Panc1 (cell line): ENCODE results near the gene FMO1. TPM values are rescaled to one million over a fixed set of nuclear protein-coding genes. Genes with fewer than 3 reads are reported as not detected.

Experiments
- ATAC-seq: fragments of 200-7000 bp; cut with Tn5 transposase; 2 replicates; pipeline ENCODE4 v1.9.1; 2020; ENCODE audit warnings: mild to moderate bottlenecking, moderate library complexity
- BruUV-seq: library from RNA; stranded (reverse); fragments of 400-500 nt; replicated peaks from 2 replicates; lab custom pipeline; 2021; lab: Mats Ljungman, UMichigan
- CTCF ChIA-PET: fragments of 300-600 bp; sonication (Branson Sonifier 250); formaldehyde crosslinking; loops from one replicate; lab custom pipeline; 2022; ENCODE audit warnings: antibody characterized with exemption; lab: Charles Lee
- POLR2A ChIA-PET: fragments of 300-600 bp; sonication (Branson Sonifier 250); formaldehyde crosslinking; loops from one replicate; lab custom pipeline; 2022; ENCODE audit warnings: antibody characterized with exemption; lab: Charles Lee
- DNase-seq: peaks from one replicate; pipeline ENCODE4 v3.0.0-alpha.2; 2010; ENCODE audit warnings: low read depth, low spot score
- H3K27ac ChIP-seq: 2 replicates; pipeline ENCODE4 v1.5.1; 2011; ENCODE audit warnings: mild to moderate bottlenecking, low read length, inconsistent platforms
- H3K27me3 ChIP-seq: fragments of 200-500 bp; sonication (Bioruptor generic); 2 replicates; pipeline ENCODE4 v1.6.0; 2014; ENCODE audit warnings: low read length, inconsistent platforms; ENCODE audit not compliant: control insufficient read depth, insufficient read depth
- H3K36me3 ChIP-seq: fragments of 200-500 bp; sonication (Bioruptor generic); 2 replicates; pipeline ENCODE4 v1.5.1; 2014; ENCODE audit warnings: inconsistent platforms, mild to moderate bottlenecking, low read length, moderate library complexity; ENCODE audit not compliant: control insufficient read depth, insufficient read depth
- H3K4me1 ChIP-seq: 2 replicates; pipeline ENCODE4 v1.5.1; 2011; ENCODE audit warnings: inconsistent platforms, mild to moderate bottlenecking, low read length, moderate library complexity; ENCODE audit not compliant: control insufficient read depth, insufficient read depth
- H3K4me3 ChIP-seq, 2 experiments: 2 replicates each; pipeline ENCODE4 v1.5.1; 2011 to 2012; ENCODE audit warnings: low read depth in 2 of 2, low read length in 2 of 2, mild to moderate bottlenecking in 2 of 2, inconsistent platforms in 1 of 2, moderate library complexity in 1 of 2
- H3K9me3 ChIP-seq: fragments of 200-500 bp; sonication (Bioruptor generic); 2 replicates; pipeline ENCODE4 v1.5.1; 2014; ENCODE audit warnings: low read depth, mild to moderate bottlenecking, inconsistent platforms, low read length, moderate library complexity; ENCODE audit not compliant: control insufficient read depth, insufficient read depth
- POLR2AphosphoS5 ChIP-seq: IDR thresholded peaks from 2 replicates; pipeline ENCODE4 v1.6.1; 2012; ENCODE audit warnings: mild to moderate bottlenecking, low read depth, low read length, moderate library complexity
- SIN3A ChIP-seq: IDR thresholded peaks from 2 replicates; pipeline ENCODE4 v1.6.1; 2012; ENCODE audit warnings: low read depth, mild to moderate bottlenecking, low read length, moderate library complexity, borderline replicate concordance; ENCODE audit not compliant: insufficient read depth
- TCF7L2 ChIP-seq: IDR thresholded peaks from 2 replicates; pipeline ENCODE4 v1.6.1; 2011; ENCODE audit warnings: mild to moderate bottlenecking, low read depth, low read length, inconsistent platforms
- in situ Hi-C: cut with HindIII; loops from 2 replicates; pipeline ENCODE4 v1.10.0; 2016; ENCODE audit warnings: low sequenced_read_pairs, low pct_unique_long_range_greater_than_20kb
- intact Hi-C: fragments of 100-400 bp; cut with micrococcal nuclease; formaldehyde crosslinking; loops from one replicate; pipeline ENCODE4 v1.10.0; 2022; ENCODE audit not compliant: unreplicated experiment
- total RNA-seq: library from RNA; stranded (reverse); gene quantifications from one replicate; pipeline ENCODE4 v1.2.1, GENCODE V29; 2021; ENCODE audit not compliant: unreplicated experiment
- TF ChIP-seq, protein P1 (sequence below): fragments of 450-650 bp; IDR thresholded peaks from 2 replicates; pipeline ENCODE4 v1.5.1; 2017; ENCODE audit warnings: mild to moderate bottlenecking
- TF ChIP-seq, protein P2 (sequence below), 2 experiments: IDR thresholded peaks; 2 replicates each; pipeline ENCODE4 v1.6.1; 2011 to 2012; ENCODE audit warnings: low read depth in 2 of 2, control low read depth in 1 of 2, low read length in 1 of 2, mild to moderate bottlenecking in 1 of 2, moderate library complexity in 1 of 2; ENCODE audit not compliant: insufficient read depth in 1 of 2

Gene FMO1
- total RNA-seq, 1 experiment from 2014 or later: not detected

DNA sequence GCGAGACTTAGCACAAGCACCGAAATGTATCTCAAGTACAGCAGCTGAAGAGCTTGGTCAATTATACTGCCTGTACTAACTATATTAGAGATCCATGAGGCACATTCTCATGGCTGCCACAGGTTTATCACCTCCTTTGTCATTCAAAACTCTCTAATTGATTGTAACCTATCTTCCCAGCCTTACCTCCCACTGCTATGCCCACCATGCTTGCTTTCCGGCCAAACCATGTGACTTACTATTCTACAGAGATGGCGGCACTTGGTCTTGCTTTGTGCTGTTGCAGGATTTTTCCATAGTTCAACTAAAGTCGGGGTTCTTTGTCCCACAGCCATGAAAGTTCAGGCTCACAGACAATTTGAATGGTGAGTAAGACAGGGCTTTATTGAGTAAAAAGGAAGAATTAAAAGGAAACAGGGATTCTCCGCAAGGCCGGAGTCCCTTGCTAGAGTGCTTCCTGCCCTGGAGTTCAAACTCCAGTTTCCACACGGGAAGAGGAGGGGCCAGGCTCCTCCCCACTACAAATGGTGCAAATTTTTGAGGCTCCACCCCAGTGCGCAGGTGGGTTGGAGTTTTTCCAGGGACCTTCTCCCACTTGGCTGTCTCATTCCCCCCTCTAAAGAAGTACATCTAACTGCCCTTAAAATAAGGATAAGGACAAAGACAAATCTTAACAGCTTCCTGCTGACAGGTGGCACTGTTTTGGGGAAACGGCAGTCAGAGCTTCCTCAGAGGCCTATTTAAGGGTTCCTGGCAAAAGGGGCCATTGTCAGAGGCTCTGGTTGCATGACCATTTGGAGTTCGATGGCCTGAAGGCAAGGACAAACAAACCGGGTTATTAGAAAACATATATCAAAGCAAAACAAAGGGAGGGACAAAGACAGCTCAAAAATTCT, 34.5 kb upstream of the FMO1 start:
- TF ChIP-seq SIN3A: no peak
- TF ChIP-seq, protein P1, sequence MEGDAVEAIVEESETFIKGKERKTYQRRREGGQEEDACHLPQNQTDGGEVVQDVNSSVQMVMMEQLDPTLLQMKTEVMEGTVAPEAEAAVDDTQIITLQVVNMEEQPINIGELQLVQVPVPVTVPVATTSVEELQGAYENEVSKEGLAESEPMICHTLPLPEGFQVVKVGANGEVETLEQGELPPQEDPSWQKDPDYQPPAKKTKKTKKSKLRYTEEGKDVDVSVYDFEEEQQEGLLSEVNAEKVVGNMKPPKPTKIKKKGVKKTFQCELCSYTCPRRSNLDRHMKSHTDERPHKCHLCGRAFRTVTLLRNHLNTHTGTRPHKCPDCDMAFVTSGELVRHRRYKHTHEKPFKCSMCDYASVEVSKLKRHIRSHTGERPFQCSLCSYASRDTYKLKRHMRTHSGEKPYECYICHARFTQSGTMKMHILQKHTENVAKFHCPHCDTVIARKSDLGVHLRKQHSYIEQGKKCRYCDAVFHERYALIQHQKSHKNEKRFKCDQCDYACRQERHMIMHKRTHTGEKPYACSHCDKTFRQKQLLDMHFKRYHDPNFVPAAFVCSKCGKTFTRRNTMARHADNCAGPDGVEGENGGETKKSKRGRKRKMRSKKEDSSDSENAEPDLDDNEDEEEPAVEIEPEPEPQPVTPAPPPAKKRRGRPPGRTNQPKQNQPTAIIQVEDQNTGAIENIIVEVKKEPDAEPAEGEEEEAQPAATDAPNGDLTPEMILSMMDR: 0 out of 2 replicates have a peak, but pooled peaks have one; percentile 5
- TF ChIP-seq POLR2AphosphoS5: no peak
- CTCF ChIA-PET: no interaction called here
- ATAC-seq (no peak), DNase-seq (no peak)
- no TSS peak for BruUV-seq
- no peaks in the 10 kb centered on the region for H3K4me1 ChIP-seq
- in situ Hi-C loops: no loop called here
- intact Hi-C loops: no loop called here
- no peaks in the 10 kb centered on the region for H3K27me3 ChIP-seq
- no peak overlapping the region for H3K4me3 ChIP-seq
- H3K36me3 ChIP-seq: no peaks in the 10 kb centered on the region
- POLR2A ChIA-PET: no interaction called here
- no peaks in the 10 kb centered on the region for H3K9me3 ChIP-seq
- H3K27ac ChIP-seq: no peak overlapping the region

DNA sequence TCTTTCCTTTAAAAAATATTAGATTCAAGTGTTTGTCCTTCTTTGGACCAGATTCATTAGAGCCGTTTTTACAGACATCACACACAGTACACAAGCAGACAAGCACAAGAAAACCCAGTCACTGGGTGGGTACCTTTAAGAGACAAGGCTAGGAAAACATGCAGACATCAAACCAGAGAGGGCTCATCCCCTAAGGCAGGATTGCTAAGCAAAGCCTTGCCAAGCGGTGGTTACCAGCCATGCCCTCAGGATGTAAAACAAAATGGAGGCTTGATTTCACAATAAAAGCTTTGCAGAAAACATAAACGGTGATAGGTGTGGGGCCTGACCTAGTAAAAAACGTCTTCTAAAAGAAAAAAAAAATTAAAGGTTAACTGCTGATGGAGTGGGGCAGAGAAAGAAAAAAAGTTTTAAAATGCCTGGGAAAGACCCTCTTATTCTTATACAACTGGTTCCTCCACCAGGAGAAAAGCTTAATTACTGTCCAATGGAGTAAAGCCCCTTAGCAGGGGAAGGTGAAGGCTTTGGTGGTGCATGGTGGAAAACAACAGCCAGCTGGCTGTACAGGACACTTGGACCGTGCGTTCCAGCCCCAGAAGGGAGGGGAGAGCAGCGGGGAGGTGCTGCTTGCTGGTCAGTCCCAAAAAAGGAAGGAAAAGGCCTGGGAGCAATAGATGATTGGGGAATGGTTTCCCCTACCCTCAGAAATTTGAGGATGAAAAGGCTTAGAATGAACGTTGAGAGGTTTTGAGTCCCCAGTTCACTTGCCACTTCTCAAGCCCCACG, 30.4 kb upstream of the FMO1 start:
- in situ Hi-C loops: no loop called here
- ChIA-PET CTCF (no interaction called here), POLR2A (no interaction called here)
- Histone ChIP-seq H3K27me3 (no peaks in the 10 kb centered on the region), H3K4me3 (no peak overlapping the region), H3K36me3 (no peaks in the 10 kb centered on the region), H3K9me3 (no peaks in the 10 kb centered on the region), H3K4me1 (no peaks in the 10 kb centered on the region), H3K27ac (no peak overlapping the region)
- no peak for DNase-seq
- ATAC-seq: no peak
- TF ChIP-seq TCF7L2 (no peak), SIN3A (no peak), POLR2AphosphoS5 (no peak)
- TF ChIP-seq, protein P2, sequence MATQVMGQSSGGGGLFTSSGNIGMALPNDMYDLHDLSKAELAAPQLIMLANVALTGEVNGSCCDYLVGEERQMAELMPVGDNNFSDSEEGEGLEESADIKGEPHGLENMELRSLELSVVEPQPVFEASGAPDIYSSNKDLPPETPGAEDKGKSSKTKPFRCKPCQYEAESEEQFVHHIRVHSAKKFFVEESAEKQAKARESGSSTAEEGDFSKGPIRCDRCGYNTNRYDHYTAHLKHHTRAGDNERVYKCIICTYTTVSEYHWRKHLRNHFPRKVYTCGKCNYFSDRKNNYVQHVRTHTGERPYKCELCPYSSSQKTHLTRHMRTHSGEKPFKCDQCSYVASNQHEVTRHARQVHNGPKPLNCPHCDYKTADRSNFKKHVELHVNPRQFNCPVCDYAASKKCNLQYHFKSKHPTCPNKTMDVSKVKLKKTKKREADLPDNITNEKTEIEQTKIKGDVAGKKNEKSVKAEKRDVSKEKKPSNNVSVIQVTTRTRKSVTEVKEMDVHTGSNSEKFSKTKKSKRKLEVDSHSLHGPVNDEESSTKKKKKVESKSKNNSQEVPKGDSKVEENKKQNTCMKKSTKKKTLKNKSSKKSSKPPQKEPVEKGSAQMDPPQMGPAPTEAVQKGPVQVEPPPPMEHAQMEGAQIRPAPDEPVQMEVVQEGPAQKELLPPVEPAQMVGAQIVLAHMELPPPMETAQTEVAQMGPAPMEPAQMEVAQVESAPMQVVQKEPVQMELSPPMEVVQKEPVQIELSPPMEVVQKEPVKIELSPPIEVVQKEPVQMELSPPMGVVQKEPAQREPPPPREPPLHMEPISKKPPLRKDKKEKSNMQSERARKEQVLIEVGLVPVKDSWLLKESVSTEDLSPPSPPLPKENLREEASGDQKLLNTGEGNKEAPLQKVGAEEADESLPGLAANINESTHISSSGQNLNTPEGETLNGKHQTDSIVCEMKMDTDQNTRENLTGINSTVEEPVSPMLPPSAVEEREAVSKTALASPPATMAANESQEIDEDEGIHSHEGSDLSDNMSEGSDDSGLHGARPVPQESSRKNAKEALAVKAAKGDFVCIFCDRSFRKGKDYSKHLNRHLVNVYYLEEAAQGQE (IDR thresholded peaks at IDR 0.05; ENCODE audit: insufficient read depth in 1 of 2, low read depth in 2 of 2, low read length in 1 of 2): no peak
- TF ChIP-seq, protein P1: no peak
- BruUV-seq: no TSS peak
- intact Hi-C loops: no loop called here
